Lung microvascular endothelial cell (primary cell): ENCODE results near the gene CTNNA1. TPM values are rescaled to one million over a fixed set of nuclear protein-coding genes. Genes with fewer than 3 reads are reported as not detected.

Source experiments
- total RNA-seq: library from RNA; depleted of rRNA; stranded (reverse); fragments of >200 nt; gene quantifications from 2 replicates; pipeline ENCODE4 v1.2.1, GENCODE V29; 2014

The CTNNA1 gene
- total RNA-seq, 1 donor from 2014 or later: 529 TPM

Other genes starting within 250 kb of the CTNNA1 start
- 71.3 and 76.0 TPM in 2 replicates for gene ETF1, start 210.2 kb upstream of the CTNNA1 start, total RNA-seq
- gene HSPA9, start 178.0 kb upstream of the CTNNA1 start, total RNA-seq: 156 and 187 TPM in 2 replicates
- gene LRRTM2, start 121.9 kb downstream of the CTNNA1 start, total RNA-seq: 0.40 and 1.3 TPM in 2 replicates